GM23248 (cell line): ENCODE results near the gene SGMS1. TPM values are rescaled to one million over a fixed set of nuclear protein-coding genes. Genes with fewer than 3 reads are reported as not detected.

Source experiments
- DNase-seq: peaks from one replicate; pipeline ENCODE4 v3.0.0-alpha.2; 2015
- H2AFZ ChIP-seq: fragments of 200-600 bp; sonication (generic); 2 replicates; pipeline ENCODE4 v1.6.1; 2016; ENCODE audit warnings: antibody characterized with exemption
- H3F3A ChIP-seq: fragments of 200-600 bp; sonication (generic); 2 replicates; pipeline ENCODE4 v1.6.1; 2016; ENCODE audit warnings: mild to moderate bottlenecking, antibody characterized with exemption, mixed run types; ENCODE audit not compliant: insufficient read depth
- H3K27ac ChIP-seq: fragments of 200-600 bp; sonication (generic); 2 replicates; pipeline ENCODE4 v1.5.1; 2016; ENCODE audit warnings: mild to moderate bottlenecking
- H3K27me3 ChIP-seq: fragments of 200-600 bp; sonication (generic); replicated peaks from 2 replicates; pipeline ENCODE4 v1.6.1; 2016; ENCODE audit warnings: mild to moderate bottlenecking; ENCODE audit not compliant: insufficient read depth
- H3K36me3 ChIP-seq: fragments of 200-600 bp; sonication (generic); 2 replicates; pipeline ENCODE4 v1.6.1; 2016; ENCODE audit warnings: low read depth, mild to moderate bottlenecking
- H3K4me1 ChIP-seq: fragments of 200-600 bp; sonication (generic); 2 replicates; pipeline ENCODE4 v1.6.1; 2016; ENCODE audit warnings: mild to moderate bottlenecking; ENCODE audit not compliant: insufficient read depth
- H3K4me2 ChIP-seq: fragments of 200-600 bp; sonication (generic); one replicate; pipeline ENCODE4 v1.6.1; 2016; ENCODE audit warnings: mild to moderate bottlenecking; ENCODE audit not compliant: unreplicated experiment
- H3K4me3 ChIP-seq: fragments of 200-600 bp; sonication (generic); 2 replicates; pipeline ENCODE4 v1.5.1; 2016; ENCODE audit warnings: mild to moderate bottlenecking
- H3K79me2 ChIP-seq: fragments of 200-600 bp; sonication (generic); 2 replicates; pipeline ENCODE4 v1.6.1; 2016; ENCODE audit warnings: mild to moderate bottlenecking; ENCODE audit not compliant: insufficient read depth
- H3K9ac ChIP-seq: fragments of 200-600 bp; sonication (generic); 2 replicates; pipeline ENCODE4 v1.6.1; 2016; ENCODE audit warnings: mild to moderate bottlenecking
- H3K9me2 ChIP-seq: fragments of 200-600 bp; sonication (generic); 2 replicates; pipeline ENCODE4 v1.6.1; 2016; ENCODE audit warnings: mixed run types, mild to moderate bottlenecking, moderate library complexity; ENCODE audit not compliant: insufficient read depth
- H3K9me3 ChIP-seq: fragments of 200-600 bp; sonication (generic); one replicate; pipeline ENCODE4 v1.6.1; 2017; ENCODE audit warnings: low read depth
- H4K20me1 ChIP-seq: fragments of 200-600 bp; sonication (generic); 2 replicates; pipeline ENCODE4 v1.6.0; 2016; ENCODE audit not compliant: insufficient read depth
- EZH2 ChIP-seq: fragments of 200-600 bp; sonication (generic); IDR thresholded peaks from 2 replicates; pipeline ENCODE4 v1.6.1; 2018; ENCODE audit warnings: antibody characterized with exemption, mild to moderate bottlenecking; ENCODE audit not compliant: insufficient read depth, poor library complexity, severe bottlenecking
- EZH2phosphoT487 ChIP-seq: fragments of 200-600 bp; sonication (generic); IDR thresholded peaks from 2 replicates; pipeline ENCODE4 v1.6.1; 2018; ENCODE audit warnings: antibody characterized with exemption, moderate library complexity, mild to moderate bottlenecking, low read depth; ENCODE audit not compliant: insufficient read depth
- WGBS, 2 experiments: methylation state at CpG; one replicate each; pipeline ENCODE4 v1.1.6; 2015 to 2017; ENCODE audit warnings: low lambda C conversion rate in 2 of 2, low coverage in 1 of 2; ENCODE audit errors: missing lambda C conversion rate in 2 of 2; 5-methylcytosine and 5-hydroxymethylcytosine counted together
- in situ Hi-C: fragments of 300-500 bp; cut with MboI; formaldehyde crosslinking; loops from 2 replicates; pipeline ENCODE4 v1.15.0; 2020
- polyA plus RNA-seq: library from polyadenylated mRNA; unstranded; fragments of >200 nt; fragmentation: Nextera tagmentation; extraction: Ambion mirVana; gene quantifications from 2 replicates; pipeline ENCODE4 v1.2.1, GENCODE V29; 2016
- total RNA-seq: library from RNA; depleted of rRNA; stranded (reverse); fragments of >200 nt; shearing (Covaris generic); gene quantifications from 2 replicates; pipeline ENCODE4 v1.2.3, GENCODE V29; 2014

The SGMS1 gene
- total and polyA plus RNA-seq, 2 experiments from 2014 or later, result 22.7 to 53.6 TPM

GRCh38 chr10:50310560-50311174, 313.1 kb downstream of the SGMS1 start:
- in situ Hi-C loops, result no loop called here
- Histone ChIP-seq H3F3A (peaks cover 21% of the 10 kb centered on the region), H3K9me3 (no peaks in the 10 kb centered on the region), H3K36me3 (peaks cover 30% of the 10 kb centered on the region), H4K20me1 (no peaks in the 10 kb centered on the region), H3K9ac (no peak overlapping the region), H3K27ac (no peak overlapping the region), H2AFZ (no peak overlapping the region), H3K4me3 (no peak overlapping the region), H3K27me3 (no peaks in the 10 kb centered on the region), H3K4me1 (peaks cover 7% of the 10 kb centered on the region; the same call in 1 of the 2 replicates), H3K79me2 (peaks cover 21% of the 10 kb centered on the region), H3K4me2 (no peak overlapping the region), H3K9me2 (no peaks in the 10 kb centered on the region)
- WGBS, 2 experiments, result 95 to 99% methylated on average over 4 of the region's 4 CpGs
- TF ChIP-seq EZH2phosphoT487, result no peak
- TF ChIP-seq EZH2, result no peak
- no peak for DNase-seq

- DNase-seq, result no peak
- no peak overlapping the region for H3K9ac ChIP-seq
- TF ChIP-seq EZH2, result no peak
- TF ChIP-seq EZH2phosphoT487, result no peak
- H3K9me2 ChIP-seq, result no peaks in the 10 kb centered on the region
- H3K4me1 ChIP-seq, result peaks cover 7% of the 10 kb centered on the region; the same call in 1 of the 2 replicates
- peaks cover 31% of the 10 kb centered on the region for H3K36me3 ChIP-seq
- in situ Hi-C loops, result no loop called here
- no peaks in the 10 kb centered on the region for H3K27me3 ChIP-seq
- peaks cover 21% of the 10 kb centered on the region for H3F3A ChIP-seq
- H3K79me2 ChIP-seq, result peaks cover 8% of the 10 kb centered on the region
- no peaks in the 10 kb centered on the region for H4K20me1 ChIP-seq
- 75 to 82% methylated on average over 4 of the region's 4 CpGs for WGBS, 2 experiments
- H3K9me3 ChIP-seq, result no peaks in the 10 kb centered on the region
- no peak overlapping the region for H3K27ac ChIP-seq
- H3K4me2 ChIP-seq, result no peak overlapping the region
- no peak overlapping the region for H3K4me3 ChIP-seq
- H2AFZ ChIP-seq, result no peak overlapping the region
Measured at GRCh38 chr10:50309342-50309741, 314.4 kb downstream of the SGMS1 start.

DNA sequence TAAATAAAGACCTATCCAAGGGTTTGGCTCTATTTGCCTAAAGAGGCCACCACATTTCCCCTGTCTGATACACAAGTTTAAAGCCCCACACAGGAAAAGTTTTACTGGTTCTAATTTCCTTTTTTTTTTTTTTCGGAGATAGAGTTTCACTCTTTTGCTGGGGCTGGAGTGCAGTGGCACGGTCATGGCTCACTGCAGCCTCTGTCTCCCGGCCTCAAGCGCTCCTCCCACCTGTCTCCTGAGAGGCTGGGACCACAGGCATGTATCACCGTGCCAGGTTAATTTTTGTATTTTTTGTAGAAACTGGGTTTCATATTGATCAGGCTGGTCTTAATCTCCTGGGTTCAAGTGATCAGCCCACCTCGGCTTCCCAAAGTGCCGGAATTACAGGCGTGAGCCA, 319.1 kb downstream of the SGMS1 start:
- Histone ChIP-seq H2AFZ (no peak overlapping the region), H3K4me1 (no peaks in the 10 kb centered on the region), H3K9me2 (no peaks in the 10 kb centered on the region), H3K79me2 (no peaks in the 10 kb centered on the region), H4K20me1 (no peaks in the 10 kb centered on the region), H3K4me3 (no peak overlapping the region), H3K4me2 (no peak overlapping the region), H3K27me3 (no peaks in the 10 kb centered on the region), H3K36me3 (peaks cover 19% of the 10 kb centered on the region), H3K9ac (no peak overlapping the region), H3F3A (no peaks in the 10 kb centered on the region), H3K9me3 (no peaks in the 10 kb centered on the region), H3K27ac (no peak overlapping the region)
- no peak for DNase-seq
- in situ Hi-C loops, result no loop called here
- WGBS, 2 experiments, result 97 to 99% methylated on average over 8 of the region's 8 CpGs
- TF ChIP-seq EZH2 (no peak), EZH2phosphoT487 (no peak)

DNA sequence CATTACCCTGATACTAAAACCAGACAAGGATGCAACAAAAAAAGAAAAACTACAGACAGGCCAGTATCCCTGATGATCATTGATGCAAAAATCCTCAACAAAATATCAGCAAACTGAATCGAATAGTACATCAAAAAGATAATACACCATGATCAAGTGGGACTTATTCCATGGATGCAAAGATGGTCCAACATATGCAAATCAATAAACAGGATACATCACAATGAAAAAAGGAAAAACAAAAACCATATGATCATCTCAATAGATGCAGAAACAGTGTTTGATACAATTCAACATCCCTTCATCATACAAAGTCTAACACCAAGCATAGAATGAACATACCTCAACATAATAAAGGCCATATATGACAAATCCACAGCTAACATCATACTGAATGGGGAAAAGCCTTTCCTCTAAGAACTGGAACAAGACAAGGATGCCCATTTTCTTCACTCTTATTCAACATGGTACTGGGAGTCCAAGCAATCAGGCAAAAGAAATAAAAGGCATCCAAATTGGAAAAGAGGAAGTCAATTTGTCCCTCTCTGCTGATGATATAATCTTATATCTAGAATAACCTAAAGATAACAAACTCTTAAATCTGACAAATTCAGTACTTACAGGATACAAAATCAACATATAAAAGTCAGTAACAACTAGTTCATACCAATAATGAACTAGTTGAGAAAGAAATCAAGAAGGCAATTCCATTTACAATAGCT, 323.6 kb downstream of the SGMS1 start:
- Histone ChIP-seq H3F3A (no peaks in the 10 kb centered on the region), H3K27ac (no peak overlapping the region), H3K27me3 (no peaks in the 10 kb centered on the region), H2AFZ (no peak overlapping the region), H3K9ac (no peak overlapping the region), H4K20me1 (no peaks in the 10 kb centered on the region), H3K36me3 (no peaks in the 10 kb centered on the region), H3K4me1 (no peaks in the 10 kb centered on the region), H3K4me2 (no peak overlapping the region), H3K9me3 (no peaks in the 10 kb centered on the region), H3K4me3 (no peak overlapping the region), H3K79me2 (no peaks in the 10 kb centered on the region), H3K9me2 (no peaks in the 10 kb centered on the region)
- TF ChIP-seq EZH2phosphoT487, result no peak
- no peak for TF ChIP-seq EZH2
- 89 to 90% methylated on average over 1 of the region's 1 CpG for WGBS, 2 experiments
- in situ Hi-C loops, result no loop called here
- DNase-seq, result no peak
